Measurements from ENCODE around the gene HIPK2. TPM values are rescaled to one million over a fixed set of nuclear protein-coding genes. Genes with fewer than 3 reads are reported as not detected.

Gene HIPK2
- total RNA-seq, 4 donors from 2014 or later: 17.9 to 35.9 (median 22.4) TPM

DNA sequence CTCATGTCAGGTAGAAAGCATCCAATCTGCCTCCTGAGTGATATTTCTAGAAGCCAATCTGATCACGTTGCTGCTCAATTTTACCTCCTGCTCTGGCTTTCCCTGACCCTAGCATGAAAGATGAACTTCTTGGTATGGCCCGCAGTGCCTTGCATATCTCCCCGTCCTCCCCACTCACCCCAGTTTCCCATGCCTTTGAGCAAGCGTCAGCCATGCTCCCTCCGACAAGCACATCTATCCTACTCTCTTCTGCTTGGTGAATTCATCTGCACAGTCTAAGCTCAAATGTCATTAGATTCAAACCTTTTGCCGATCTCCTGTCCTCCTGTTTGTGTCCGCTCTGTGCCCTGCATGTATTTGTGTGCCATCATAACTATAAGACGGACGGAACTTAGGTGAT lies 45.1 kb upstream of the HIPK2 start:
- Histone ChIP-seq H3K27me3 (no peaks in the 10 kb centered on the region), H3K36me3 (no peaks in the 10 kb centered on the region), H3K9me3 (no peaks in the 10 kb centered on the region), H3K27ac (no peak overlapping the region), H3K4me1 (no peaks in the 10 kb centered on the region), H3K4me3 (no peak overlapping the region)
- TF ChIP-seq EP300 (IDR thresholded peaks at IDR 0.05) (no peak), POLR2AphosphoS5 (IDR thresholded peaks at IDR 0.05) (no peak), POLR2A (IDR thresholded peaks at IDR 0.05) (no peak)
- TF ChIP-seq, protein P1, sequence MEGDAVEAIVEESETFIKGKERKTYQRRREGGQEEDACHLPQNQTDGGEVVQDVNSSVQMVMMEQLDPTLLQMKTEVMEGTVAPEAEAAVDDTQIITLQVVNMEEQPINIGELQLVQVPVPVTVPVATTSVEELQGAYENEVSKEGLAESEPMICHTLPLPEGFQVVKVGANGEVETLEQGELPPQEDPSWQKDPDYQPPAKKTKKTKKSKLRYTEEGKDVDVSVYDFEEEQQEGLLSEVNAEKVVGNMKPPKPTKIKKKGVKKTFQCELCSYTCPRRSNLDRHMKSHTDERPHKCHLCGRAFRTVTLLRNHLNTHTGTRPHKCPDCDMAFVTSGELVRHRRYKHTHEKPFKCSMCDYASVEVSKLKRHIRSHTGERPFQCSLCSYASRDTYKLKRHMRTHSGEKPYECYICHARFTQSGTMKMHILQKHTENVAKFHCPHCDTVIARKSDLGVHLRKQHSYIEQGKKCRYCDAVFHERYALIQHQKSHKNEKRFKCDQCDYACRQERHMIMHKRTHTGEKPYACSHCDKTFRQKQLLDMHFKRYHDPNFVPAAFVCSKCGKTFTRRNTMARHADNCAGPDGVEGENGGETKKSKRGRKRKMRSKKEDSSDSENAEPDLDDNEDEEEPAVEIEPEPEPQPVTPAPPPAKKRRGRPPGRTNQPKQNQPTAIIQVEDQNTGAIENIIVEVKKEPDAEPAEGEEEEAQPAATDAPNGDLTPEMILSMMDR (IDR thresholded peaks at IDR 0.05): no peak
- ATAC-seq: no peak
- 93 to 97% methylated on average over 7 to 9 of the region's 9 CpGs for WGBS, 2 donors (ENCODE audit: low coverage in 1 of 2)

DNA sequence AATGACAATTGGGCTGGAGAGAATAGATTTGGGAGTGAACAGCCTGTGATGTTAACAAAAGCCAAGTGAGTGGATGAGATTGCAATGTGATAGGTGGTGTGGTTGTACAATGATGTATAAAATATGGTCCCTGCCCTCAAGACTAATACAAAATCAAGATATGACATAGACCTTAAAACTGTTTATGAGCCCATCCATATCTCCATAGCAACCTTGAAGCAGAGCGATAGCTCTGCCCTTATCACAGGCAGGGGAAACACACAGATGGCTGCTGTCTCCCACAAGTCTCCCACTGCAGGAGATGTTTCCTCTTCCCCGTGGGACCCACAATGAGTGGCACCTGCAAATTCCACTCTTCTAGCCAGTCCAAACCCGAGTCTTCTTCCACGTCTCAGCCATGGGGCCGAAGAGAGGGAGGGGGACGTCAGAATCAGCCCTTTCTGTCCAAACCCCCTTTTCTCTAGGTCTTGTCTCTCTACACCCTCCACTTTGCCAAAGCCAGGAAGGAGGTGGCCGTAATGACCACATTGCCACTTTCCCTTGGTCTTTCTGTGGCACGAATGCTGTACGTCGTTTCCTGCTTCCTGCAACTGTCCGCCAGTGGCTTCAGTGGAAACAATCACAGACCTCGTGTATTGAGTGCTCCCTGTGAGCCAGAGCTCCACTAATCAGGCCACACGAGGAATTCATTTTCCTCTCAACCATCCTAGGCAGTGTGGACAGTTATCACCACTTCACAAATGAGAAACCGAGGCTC lies 43.7 kb upstream of the HIPK2 start:
- H3K27me3 ChIP-seq: no peaks in the 10 kb centered on the region
- ATAC-seq: no peak
- no peaks in the 10 kb centered on the region for H3K4me1 ChIP-seq
- H3K36me3 ChIP-seq: no peaks in the 10 kb centered on the region
- no peak overlapping the region for H3K27ac ChIP-seq
- no peak for TF ChIP-seq POLR2A (IDR thresholded peaks at IDR 0.05)
- no peak for TF ChIP-seq POLR2AphosphoS5 (IDR thresholded peaks at IDR 0.05)
- TF ChIP-seq, protein P1 (IDR thresholded peaks at IDR 0.05): no peak
- no peak for TF ChIP-seq EP300 (IDR thresholded peaks at IDR 0.05)
- no peaks in the 10 kb centered on the region for H3K9me3 ChIP-seq
- H3K4me3 ChIP-seq: no peak overlapping the region
- WGBS, 2 donors (ENCODE audit: low coverage in 1 of 2): 65 to 67% methylated on average over 5 to 12 of the region's 14 CpGs

DNA sequence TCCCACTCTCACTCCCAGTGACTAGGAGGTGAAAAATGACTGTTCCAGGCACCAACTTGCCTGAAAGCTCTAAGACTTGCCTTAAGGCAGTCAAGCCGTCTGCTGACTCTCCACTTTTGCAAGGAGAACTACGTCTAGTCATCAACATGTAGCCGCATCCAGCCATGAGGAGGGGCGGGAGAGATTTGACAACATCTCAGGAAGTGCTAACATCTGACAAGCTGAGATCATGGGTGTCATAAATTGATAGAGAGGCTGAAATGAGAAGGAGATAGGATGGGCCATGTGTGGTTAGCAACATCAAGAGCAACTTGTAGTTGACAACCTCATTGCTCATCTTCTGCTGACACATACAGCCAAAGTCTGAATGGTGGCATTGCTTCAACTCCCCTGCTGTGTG lies 42.3 kb upstream of the HIPK2 start:
- H3K27me3 ChIP-seq: no peaks in the 10 kb centered on the region
- no peak for TF ChIP-seq POLR2AphosphoS5 (IDR thresholded peaks at IDR 0.05)
- TF ChIP-seq EP300 (IDR thresholded peaks at IDR 0.05): no peak
- TF ChIP-seq, protein P1 (IDR thresholded peaks at IDR 0.05): no peak
- TF ChIP-seq POLR2A (IDR thresholded peaks at IDR 0.05): no peak
- no peak overlapping the region for H3K27ac ChIP-seq
- no peaks in the 10 kb centered on the region for H3K9me3 ChIP-seq
- no peak for ATAC-seq
- H3K4me1 ChIP-seq: no peaks in the 10 kb centered on the region
- WGBS, 2 donors (ENCODE audit: low coverage in 1 of 2): 94% methylated on average over 3 of the region's 4 CpGs; no CpG with 5 or more reads in 1 of the 2 donors
- H3K4me3 ChIP-seq: no peak overlapping the region
- no peaks in the 10 kb centered on the region for H3K36me3 ChIP-seq

DNA sequence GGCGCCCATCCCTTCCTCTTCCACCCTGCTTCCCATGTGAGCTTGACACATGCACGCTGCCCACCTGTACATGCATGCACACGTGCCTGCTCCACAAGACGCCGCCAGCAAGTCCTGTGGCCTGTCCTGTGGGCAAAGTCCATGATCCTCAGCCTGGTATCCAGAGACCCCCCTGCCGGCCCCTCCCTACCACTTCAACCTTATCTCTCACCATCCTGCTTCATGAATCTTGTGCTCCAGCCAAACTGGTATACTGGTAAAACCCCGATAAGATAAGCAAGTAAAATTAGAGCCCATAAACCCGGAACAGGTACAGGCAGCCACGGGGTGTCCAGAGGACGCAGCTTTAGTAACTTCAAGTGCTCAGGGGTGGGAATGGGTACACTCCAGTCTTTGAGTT lies 39.5 kb upstream of the HIPK2 start:
- H3K4me1 ChIP-seq: no peaks in the 10 kb centered on the region
- WGBS, 2 donors (ENCODE audit: low coverage in 1 of 2): 89 to 98% methylated on average over 6 of the region's 10 CpGs
- no peaks in the 10 kb centered on the region for H3K27me3 ChIP-seq
- no peak overlapping the region for H3K27ac ChIP-seq
- H3K4me3 ChIP-seq: no peak overlapping the region
- ATAC-seq: no peak
- H3K9me3 ChIP-seq: no peaks in the 10 kb centered on the region
- H3K36me3 ChIP-seq: no peaks in the 10 kb centered on the region
- TF ChIP-seq POLR2AphosphoS5 (IDR thresholded peaks at IDR 0.05) (no peak), EP300 (IDR thresholded peaks at IDR 0.05) (no peak), POLR2A (IDR thresholded peaks at IDR 0.05) (no peak)
- TF ChIP-seq, protein P1 (IDR thresholded peaks at IDR 0.05): no peak

DNA sequence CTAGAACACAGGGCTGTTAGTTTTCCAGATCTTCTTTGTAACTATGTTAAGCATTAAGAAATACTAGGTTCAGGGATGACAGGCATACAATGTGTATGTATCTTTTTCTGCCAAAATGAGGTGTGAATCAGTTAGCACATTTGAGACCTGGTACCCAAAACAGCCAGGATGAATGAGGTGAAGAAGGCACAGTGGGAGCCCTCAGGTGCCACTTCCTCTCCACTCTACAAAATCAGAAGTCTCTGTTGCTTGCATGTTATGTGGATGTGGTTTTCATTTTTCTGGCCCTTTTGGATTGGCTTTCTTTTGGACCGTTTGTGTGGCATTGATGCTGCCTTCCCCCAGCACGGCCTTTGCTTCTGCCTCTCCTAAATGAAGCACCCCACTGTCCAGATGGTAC lies 35.9 kb upstream of the HIPK2 start:
- Histone ChIP-seq H3K27me3 (no peaks in the 10 kb centered on the region), H3K4me1 (no peaks in the 10 kb centered on the region), H3K27ac (no peak overlapping the region), H3K4me3 (no peak overlapping the region), H3K36me3 (no peaks in the 10 kb centered on the region), H3K9me3 (no peaks in the 10 kb centered on the region)
- WGBS, 2 donors (ENCODE audit: low coverage in 1 of 2): 72 to 78% methylated on average over 2 of the region's 2 CpGs
- TF ChIP-seq POLR2A (IDR thresholded peaks at IDR 0.05): no peak
- no peak for ATAC-seq
